DMS153 treated with DMSO at 0.1 percent for 48 hours (cell line): ENCODE results near the gene ELP1.
"Not testable (repeated sequence)": the region's sequence is repeated elsewhere in the genome, so short reads cannot be mapped to it uniquely, and the experiment has no call there.

Experiments used
- DNase-seq: peaks from one replicate; lab custom pipeline; 2025; ENCODE audit not compliant: unreplicated experiment; lab: John Stamatoyannopoulos, UW

Gene ELP1, protein sequence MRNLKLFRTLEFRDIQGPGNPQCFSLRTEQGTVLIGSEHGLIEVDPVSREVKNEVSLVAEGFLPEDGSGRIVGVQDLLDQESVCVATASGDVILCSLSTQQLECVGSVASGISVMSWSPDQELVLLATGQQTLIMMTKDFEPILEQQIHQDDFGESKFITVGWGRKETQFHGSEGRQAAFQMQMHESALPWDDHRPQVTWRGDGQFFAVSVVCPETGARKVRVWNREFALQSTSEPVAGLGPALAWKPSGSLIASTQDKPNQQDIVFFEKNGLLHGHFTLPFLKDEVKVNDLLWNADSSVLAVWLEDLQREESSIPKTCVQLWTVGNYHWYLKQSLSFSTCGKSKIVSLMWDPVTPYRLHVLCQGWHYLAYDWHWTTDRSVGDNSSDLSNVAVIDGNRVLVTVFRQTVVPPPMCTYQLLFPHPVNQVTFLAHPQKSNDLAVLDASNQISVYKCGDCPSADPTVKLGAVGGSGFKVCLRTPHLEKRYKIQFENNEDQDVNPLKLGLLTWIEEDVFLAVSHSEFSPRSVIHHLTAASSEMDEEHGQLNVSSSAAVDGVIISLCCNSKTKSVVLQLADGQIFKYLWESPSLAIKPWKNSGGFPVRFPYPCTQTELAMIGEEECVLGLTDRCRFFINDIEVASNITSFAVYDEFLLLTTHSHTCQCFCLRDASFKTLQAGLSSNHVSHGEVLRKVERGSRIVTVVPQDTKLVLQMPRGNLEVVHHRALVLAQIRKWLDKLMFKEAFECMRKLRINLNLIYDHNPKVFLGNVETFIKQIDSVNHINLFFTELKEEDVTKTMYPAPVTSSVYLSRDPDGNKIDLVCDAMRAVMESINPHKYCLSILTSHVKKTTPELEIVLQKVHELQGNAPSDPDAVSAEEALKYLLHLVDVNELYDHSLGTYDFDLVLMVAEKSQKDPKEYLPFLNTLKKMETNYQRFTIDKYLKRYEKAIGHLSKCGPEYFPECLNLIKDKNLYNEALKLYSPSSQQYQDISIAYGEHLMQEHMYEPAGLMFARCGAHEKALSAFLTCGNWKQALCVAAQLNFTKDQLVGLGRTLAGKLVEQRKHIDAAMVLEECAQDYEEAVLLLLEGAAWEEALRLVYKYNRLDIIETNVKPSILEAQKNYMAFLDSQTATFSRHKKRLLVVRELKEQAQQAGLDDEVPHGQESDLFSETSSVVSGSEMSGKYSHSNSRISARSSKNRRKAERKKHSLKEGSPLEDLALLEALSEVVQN (N-terminal part only)

DNA sequence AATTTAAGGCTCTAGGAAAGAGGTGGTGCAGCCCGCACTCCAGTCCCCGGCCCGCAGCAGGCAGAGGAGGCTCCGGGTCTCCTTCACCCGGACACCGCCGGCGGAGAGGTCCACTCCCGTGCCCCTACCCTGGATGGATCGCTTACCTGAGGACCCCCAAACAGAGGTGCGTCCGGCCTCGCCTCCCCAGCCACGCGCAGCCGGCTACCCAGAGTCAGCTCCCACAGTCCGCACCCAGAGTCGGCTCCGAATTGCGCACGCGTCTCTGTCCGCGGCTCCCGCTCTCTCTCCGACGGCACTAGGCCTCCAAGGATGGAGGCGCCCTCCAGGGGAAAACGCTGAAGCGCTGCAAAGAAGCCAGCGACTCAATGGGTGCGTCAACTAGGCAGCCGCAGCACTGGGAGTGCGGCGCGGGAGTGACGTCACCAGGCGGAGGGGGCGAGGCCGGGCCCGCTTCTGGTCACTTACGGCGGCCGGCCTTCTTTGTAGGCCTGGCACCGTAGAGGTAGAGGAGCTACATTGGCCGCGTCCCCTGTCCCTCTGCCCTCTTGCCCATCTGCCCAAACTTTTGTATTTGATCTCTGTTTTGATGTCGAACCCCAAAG lies at the start of gene ELP1:
TSS of gene ELP1 (minus strand) at position 407 of the 605 bp plus-strand sequence. CDS start 2,978 bp downstream, outside the sequence.
- DNase-seq, result peak; percentile 82

DNA sequence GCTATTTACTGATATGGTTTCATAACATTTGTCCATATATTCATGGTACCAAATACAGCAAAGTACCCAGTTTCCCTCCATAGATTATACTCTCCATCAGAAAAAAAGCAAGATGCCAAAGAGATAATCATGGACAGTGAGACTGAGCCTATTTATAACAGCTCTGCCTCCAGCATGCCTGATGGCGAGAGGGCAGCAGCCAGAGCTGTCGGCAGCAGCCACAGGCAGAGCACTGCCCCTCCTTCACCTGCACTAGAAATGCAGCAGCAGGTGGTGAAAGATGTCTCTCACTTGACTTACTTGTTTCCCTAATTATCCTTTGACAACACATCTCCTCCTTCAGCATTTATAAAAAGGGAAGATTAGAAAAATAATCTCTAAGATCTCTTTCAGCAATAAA lies 47.0 kb upstream of the ELP1 start:
- DNase-seq, result no peak

DNA sequence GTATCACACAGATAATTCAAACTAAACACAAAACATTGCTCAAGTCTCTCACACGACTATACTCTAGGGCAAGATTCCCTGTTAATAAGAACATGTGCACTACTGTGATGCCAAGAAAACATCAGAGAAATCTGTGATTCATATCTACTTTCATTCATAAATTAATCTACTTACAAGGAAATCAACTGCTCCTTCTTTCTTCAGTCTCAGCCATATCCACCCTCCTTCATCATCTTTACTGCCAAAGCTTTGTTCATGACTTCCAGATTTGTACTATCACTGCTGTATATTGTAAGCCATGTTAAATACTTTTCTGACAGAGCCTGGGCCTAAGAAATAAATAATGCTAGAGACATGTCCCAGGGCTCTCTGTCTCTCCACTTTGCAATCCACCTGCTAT lies 44.3 kb upstream of the ELP1 start:
- no peak for DNase-seq

DNA sequence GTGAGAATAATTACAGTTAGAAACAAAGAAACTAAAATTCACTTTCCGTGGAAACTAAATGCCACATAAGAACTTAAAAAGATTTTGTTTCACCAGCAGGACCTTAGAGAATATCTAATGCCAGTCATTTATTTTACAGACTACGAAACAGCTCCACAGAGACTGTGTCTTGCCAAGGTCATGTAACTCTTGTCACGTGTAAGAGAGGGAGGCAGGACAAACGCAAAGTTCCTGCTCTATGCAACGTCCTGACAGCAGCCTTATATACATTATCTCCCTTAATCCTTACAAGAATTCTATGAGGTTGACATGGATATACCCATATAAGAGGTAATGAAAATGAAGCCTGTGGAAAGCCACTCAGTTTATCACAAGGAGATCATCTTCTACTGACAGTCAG lies 40.0 kb upstream of the ELP1 start:
- DNase-seq, result no peak

DNA sequence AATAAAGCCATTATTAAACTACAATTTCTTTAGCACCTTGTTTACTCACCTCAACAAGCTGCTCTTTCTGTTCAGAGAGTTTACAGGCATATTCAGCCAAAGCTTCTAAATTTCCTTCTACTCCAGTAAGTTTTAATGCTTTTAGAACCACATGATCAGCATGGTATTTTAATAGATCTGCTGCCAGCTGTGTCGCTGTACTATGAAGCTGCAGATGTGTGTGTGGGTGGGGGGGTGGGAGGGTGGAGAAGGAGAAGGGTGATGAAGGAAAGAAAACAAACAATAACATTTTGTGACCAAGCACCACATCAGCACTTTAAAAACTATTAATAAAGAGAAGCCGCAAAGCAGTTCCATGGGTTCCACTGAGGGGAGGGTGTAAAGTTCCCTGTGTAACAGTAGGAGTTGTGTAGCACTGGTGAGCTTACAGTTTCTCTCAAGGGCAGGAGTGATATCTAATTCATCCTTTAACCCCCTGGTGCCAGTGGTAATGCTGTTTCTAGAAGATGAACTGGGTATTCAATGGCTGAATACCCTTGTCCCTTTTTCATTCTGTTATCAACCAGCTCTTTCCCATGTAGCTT lies 38.8 kb upstream of the ELP1 start:
- no peak for DNase-seq

DNA sequence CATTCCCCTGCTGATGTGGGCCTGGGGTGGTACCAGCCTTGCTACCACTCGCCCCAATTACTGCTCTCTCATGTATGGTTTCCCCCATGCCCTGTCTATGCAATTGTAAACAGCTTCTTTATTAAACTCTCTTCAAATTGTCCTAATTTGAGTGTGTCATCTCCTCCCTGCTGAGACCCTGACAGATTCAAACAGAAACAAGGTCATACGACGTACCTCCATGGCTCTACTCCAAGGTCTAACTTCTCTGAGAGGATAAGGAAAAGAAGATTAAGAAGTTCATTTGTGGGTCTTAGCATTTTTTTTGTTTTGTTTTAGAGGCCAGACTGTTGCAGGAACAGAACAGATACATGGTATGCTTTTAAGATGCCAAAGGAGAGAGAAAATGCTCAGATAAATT lies 38.3 kb upstream of the ELP1 start:
- no peak for DNase-seq

DNA sequence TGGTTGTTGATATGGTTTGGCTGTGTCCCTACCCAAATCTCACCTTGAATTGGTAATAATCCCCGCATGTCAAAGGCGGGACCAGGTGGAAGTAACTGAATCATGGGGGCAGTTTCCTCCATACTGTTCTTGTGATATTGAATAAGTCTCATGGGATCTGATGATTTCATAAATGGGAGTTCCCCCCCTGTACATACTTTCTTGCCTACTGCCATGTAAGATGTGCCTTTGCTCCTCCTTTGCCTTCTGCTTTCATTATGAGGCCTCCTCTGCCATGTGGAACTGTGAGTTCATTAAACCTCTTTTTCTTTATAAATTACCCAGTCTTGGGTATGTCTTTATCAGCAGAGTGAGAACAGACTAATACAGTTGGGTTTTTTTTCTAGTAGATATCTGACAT lies 37.5 kb upstream of the ELP1 start:
- not testable (repeated sequence) for DNase-seq

DNA sequence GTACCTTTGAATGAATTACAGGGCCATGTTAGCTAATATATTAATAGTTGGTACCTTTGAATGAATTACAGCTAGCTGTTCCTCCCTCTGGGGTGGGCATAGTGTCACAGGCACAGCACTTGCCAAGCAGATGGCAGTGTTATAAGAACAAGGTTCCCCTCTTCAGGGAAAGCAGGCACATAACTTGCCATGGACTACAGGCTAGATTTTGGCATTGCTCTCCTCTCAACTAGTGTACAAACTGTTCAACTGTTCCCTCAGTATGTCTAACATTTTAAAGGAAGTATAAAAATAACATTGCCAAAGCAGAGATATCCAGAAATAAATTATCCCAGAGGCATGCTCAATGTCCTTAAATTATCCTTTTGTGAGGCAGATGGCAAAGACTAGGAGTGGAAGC lies 34.0 kb upstream of the ELP1 start:
- no peak for DNase-seq

DNA sequence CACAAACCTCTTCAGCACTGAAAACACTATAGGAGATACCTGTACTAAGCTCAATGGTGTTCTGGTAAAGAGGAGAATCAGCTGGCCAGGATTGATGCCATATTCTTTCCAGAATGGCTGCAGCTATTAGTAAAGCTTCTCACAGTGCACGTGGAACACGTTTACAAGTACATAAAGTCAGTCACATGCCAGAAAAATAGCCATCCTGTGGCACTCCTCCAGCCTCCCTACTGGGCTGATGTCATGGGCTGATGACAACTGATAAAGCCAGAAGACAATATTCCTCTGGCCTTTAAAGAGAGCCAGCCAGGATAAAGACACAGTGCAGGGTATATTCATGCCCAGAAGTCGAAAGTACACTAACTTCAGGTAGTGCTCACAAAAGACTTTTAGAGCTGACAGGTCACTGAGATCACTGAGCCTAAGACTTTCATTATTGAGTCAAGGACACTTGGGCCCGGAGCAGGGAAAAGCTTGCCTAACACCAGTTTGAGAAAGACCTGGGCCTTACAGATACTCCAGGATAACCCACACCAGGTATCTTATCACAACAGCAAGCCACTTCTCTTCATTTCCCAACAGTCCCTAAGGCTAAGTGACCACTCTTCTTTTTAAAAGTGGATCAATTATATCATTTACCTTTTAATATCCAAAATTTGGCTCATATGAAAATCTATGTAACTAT lies 29.7 kb upstream of the ELP1 start:
- no peak for DNase-seq

DNA sequence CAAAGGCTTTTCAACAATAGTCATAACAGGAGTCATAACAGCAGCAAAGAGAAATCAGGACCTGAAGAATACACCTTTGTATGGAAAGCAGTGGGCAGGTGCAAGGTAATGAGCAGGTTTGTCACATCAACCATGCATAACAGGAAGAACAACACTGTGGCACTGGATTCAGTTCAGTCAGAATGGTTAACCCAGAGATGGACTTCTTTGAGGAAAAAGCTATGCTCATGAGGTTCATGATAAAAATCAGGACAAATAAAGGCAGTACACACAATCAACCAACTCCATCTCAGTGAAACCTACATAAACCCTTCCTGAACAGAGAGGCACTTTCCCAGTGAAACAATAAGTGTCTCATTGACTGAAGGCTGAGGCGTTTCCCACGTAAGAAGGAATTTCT lies 27.2 kb upstream of the ELP1 start:
- no peak for DNase-seq

DNA sequence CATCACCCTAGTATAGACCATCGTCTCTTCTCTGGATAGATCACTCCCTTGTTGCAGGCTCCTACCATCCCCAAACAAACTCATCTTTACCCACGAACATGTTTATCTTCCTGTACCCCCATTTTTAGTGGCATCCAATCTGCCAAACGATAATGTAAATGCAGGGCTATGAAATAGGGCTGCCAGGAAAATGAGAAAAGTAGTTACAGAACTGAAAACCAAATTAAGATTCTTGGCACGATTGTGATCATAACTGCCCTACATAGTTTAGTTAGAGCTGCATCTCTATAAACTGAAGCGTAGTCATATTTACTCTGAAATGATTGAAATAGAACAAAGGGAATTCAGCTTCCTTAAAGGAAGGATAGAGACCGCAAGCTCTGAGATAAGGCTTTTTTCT lies 26.4 kb upstream of the ELP1 start:
- no peak for DNase-seq

DNA sequence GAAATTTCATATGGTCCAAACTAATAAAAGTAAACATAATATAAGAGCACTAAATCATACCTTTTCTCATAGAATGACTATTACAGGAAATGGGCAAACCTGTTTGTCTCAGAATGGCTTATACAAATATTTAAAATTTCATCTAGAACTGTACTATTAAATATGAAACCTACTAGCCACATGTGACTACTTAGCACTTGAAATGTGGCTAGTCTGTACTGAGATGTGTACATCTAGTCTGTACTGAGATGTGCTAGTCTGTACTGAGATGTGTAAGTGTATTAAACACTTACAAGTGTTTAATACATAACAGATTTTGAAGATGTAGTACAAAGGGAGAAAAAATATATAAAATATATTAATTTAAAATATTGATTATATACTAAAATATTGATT lies 22.7 kb upstream of the ELP1 start:
- DNase-seq, result peak; percentile 19

DNA sequence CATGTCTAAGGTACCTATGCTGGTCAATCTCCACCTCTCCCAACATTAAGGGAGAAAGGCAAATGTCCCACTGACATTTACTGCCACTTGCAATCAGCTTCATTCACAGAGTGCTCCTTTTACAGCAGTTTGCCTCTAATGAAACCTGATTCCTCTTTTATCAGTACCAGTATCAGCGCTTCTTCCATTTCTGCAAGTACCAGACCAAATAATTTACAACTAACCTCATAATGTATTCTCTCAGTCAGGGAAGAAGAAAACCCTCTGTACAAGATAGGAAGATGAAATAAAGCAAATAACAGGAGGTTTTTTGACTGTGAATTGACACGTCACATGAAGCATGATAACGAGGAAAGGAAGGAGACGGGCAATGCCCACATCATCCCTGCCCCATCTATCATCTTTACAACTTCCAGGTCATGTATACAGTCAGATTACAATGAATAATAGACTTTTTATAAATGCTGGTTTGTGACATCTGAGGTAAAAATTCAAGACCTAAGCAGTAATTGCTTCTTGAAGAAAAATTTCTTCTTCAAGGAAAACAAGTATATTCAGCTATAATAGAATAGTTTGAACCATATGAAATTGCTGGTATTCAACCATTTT lies 22.2 kb upstream of the ELP1 start:
- DNase-seq, result peak; percentile 30

DNA sequence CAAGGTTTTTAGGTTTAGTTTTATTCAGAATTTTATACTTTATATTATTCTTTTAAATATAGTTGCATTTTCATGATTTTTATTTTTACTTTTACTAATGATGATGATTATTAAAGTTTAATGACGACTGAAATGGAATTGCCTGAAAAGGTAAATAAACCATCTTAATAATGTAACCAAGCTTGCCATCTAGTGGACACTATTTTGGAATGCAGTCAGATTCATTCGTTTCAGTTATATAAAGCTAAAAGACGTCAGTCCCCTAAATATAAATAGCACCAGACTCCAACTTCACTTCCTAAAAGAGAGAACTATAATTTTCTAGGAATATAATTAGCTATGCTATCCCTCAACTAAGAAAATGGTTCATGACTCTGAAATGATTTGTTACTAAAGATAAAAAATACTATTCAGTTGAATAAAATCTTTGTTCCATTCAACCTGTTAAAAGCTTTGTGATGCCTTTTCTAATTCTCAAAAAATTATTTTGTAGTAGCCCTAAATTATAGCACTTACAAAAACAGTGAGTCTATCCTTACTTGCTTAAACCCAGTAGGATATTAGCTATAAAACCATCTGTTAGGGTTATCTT lies 20.2 kb upstream of the ELP1 start:
- peak; percentile 24 for DNase-seq

DNA sequence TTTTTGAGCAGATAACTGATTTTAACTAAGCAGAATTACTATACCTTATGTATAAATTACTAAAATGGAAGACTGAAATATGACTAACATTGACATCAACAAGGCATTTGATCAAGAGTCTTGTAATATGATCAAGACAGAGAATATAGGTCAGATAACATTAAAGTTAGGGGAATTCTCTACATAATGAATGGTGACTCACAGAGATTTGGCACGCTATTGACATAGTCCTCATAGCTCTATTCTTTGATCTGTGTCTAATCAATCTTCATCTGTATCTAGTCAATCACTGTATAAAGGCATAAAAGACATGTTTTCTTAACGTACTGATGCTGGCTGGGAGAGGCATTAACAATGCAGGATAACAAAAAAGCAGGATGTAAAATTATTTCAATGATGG lies 17.7 kb upstream of the ELP1 start:
- no peak for DNase-seq

DNA sequence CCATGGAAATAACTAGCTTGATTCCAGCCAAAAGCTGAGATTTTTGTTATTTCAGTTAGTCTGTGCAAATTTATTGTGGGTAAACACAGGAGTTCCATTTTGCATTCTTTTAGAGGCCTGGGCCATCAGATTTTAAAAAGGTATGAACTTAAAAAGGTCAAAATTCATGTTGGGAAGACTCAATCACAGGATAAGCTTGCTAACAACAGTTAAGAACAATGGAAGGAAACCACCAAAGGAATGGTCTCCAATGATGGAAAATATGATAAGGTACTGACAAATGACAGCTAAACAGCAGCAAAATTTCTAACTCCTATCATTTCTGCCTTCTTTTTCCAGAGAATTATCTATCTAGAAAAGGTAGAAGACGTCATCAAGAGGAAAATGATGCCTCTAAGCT lies 16.2 kb upstream of the ELP1 start:
- no peak for DNase-seq

DNA sequence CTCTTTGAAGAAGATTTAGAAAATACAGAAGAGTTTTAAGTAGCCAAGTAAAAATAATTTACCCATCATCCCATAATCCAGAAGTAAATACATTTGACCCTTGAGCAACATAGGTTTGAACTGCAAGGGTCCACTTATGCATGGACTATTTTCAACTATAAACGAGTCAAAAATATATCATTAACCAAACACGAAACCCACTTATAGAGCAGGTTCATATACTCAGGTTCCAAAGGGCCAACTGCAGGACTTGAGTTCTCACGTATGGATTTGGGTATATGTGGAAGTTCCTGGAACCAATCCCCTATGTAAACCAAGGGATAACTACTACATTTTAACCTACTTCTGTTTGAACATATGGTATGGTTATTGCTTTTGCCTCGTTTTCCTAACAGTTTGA lies 6.1 kb upstream of the ELP1 start:
- DNase-seq, result no peak

DNA sequence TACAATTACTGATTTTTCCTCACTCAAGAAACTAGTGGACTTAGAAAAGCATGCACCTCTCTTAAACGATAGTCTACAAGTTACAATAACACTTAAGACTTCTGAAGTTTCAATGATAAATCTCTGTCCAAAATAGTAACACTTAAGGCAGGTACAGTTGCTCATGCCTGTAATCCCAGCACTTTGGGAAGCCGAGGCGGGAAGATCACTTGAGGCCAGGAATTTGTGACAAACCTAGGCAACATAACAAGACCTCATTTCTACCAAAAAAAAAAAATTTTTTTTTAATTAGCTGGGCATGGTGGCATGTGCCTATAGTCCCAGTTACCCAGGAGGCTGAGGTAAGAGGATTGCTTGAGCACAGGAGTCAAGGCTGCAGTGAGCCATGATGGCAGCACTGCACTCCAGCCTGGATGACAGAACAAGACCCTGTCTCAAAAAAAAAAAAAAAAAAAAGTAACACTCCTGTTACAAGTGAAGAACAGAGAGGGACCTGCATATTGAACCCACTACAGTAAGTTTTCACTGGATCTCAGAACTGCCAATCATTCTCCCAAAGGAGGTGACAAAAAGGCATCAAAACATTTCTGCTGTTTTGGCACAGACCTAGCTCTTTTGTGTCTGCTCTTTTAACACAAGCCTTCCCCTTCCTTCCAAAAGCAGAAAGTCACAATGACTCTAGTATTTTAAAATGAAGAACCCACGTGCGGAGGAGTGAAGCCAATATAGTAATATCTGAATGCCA lies 3.8 kb upstream of the ELP1 start:
- no peak for DNase-seq
